Duodenal mucosa (tissue), 2 donors: Measurements from ENCODE around the gene ROS1.
A peak's percentile ranks its signal among the peaks of the same experiment; 100 is the strongest.

Experiments
- H3K27ac ChIP-seq: one replicate; pipeline ENCODE4 v1.7.0; 2013; ENCODE audit warnings: low read depth, low read length
- H3K27me3 ChIP-seq, 2 donors: one replicate each; pipeline ENCODE4 v1.7.0; 2013; ENCODE audit warnings: low read length in 2 of 2, control low read depth in 1 of 2; ENCODE audit not compliant: insufficient read depth in 2 of 2, control insufficient read depth in 1 of 2
- H3K36me3 ChIP-seq, 2 donors: one replicate each; pipeline ENCODE4 v1.7.0; 2013; ENCODE audit warnings: low read length in 2 of 2, control low read depth in 1 of 2; ENCODE audit not compliant: insufficient read depth in 2 of 2, control insufficient read depth in 1 of 2
- H3K4me1 ChIP-seq, 2 donors: one replicate each; pipeline ENCODE4 v1.7.0; 2013; ENCODE audit warnings: low read length in 2 of 2, control low read depth in 1 of 2; ENCODE audit not compliant: insufficient read depth in 2 of 2, control insufficient read depth in 1 of 2
- H3K4me3 ChIP-seq, 2 donors: one replicate each; pipeline ENCODE4 v1.7.0; 2013; ENCODE audit warnings: low read length in 2 of 2, low read depth in 1 of 2
- H3K9ac ChIP-seq, 2 donors: one replicate each; pipeline ENCODE4 v1.7.0; 2013; ENCODE audit warnings: low read length in 2 of 2, low read depth in 1 of 2
- H3K9me3 ChIP-seq, 2 donors: one replicate each; pipeline ENCODE4 v1.7.0; 2013; ENCODE audit warnings: low read length in 2 of 2, control low read depth in 1 of 2; ENCODE audit not compliant: control insufficient read depth in 1 of 2

Gene ROS1

DNA sequence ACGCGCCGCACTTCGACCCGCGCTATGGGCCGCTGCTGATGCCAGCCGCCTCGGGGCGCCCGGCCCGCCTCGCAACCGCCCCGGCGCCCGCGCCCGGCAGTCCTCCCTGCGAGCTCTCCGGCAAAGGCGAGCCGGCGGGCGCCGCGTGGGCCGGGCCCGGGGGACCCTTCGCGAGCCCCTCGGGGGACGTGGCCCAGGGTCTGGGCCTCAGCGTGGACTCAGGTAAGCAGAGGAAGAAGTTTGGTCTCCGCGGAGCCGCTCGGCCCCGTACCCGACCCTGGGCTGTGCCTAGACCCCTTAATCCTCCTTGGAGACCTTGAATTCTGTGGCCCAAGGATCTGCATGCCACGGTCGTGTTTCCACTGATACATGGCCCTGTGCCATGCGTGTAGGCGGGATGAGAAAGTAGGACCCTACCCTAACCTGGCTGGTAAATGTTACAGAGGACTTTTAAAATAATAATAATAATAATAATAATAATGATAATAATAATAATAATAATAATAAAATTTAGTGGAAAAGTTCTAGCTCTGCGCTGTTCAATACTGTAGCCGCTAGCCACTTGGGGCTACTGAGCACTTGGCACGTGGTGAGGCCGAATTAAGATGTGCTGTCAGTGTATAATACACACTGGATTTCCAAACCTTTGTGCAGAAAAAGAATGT, 154.8 kb downstream of the ROS1 start:
- no peaks in the 10 kb centered on the region for H3K9me3 ChIP-seq
- no peaks in the 10 kb centered on the region for H3K36me3 ChIP-seq
- H3K4me1 ChIP-seq: peaks cover 0 to 5% of the 10 kb centered on the region in 2 donors
- H3K27ac ChIP-seq: no peak overlapping the region
- peaks cover 68 to 72% of the 10 kb centered on the region in 2 donors for H3K27me3 ChIP-seq
- H3K9ac ChIP-seq: no peak overlapping the region
- no peak overlapping the region for H3K4me3 ChIP-seq

DNA sequence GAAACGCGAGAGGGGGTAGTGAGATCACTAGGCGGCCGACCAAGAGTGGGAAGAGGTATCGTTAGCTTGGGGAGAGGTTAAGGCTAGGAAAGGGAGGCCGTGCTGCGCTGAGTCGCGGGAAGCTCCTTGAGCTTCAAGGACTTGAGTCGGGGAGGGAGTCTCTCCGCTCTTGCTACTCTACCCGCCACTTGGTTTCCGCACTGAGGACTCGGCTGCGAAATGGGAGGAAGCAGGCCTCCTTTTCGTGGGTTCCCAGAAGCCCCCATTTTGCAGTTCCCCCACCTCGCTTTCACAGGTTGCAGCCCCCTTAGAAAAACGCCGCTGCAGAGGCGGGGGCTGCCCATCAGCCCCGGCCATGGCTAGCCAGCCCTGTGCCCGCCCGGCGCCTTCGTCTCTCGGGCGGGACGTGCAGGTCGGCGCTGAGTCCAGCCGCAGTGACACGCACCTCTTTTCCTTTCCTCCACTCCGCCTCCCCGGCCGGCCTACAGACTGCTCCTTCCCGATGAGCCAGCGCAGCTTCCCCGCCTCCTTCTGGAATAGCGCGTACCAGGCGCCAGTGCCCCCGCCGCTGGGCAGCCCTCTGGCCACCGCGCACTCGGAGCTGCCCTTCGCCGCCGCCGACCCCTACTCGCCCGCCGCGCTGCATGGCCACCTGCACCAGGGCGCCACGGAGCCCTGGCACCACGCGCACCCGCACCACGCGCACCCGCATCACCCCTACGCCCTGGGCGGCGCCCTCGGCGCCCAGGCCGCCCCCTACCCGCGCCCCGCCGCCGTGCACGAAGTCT, 155.5 kb downstream of the ROS1 start:
- Histone ChIP-seq H3K4me1 (peaks cover 0 to 8% of the 10 kb centered on the region in 2 donors), H3K27ac (no peak overlapping the region), H3K27me3 (peaks cover 68 to 75% of the 10 kb centered on the region in 2 donors), H3K9ac (no peak overlapping the region), H3K4me3 (no peak overlapping the region), H3K36me3 (no peaks in the 10 kb centered on the region), H3K9me3 (no peaks in the 10 kb centered on the region)

DNA sequence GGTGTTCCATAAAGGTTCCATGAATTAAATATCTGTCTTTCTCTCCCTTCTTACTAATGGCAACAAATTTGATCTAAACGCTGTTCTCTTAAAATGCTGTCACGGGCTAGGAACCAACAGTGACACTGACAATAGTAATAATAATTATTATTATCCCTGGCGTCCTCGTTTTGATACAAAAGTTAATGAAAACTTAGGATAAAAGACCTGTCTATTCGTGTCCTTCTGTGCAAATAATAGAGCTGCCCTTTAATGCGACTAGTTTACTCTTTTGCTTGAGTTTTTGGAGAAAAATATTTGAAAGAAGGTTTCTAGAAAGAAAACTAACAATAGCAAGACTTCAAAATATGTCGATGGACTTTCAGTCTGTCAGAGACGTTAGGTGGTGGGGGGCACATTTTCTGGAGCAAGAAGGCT, 156.1 kb downstream of the ROS1 start:
- H3K4me3 ChIP-seq: no peak overlapping the region
- H3K27me3 ChIP-seq: peaks cover 67 to 76% of the 10 kb centered on the region in 2 donors
- no peak overlapping the region for H3K27ac ChIP-seq
- peaks cover 5 to 8% of the 10 kb centered on the region in 2 donors for H3K4me1 ChIP-seq
- H3K9me3 ChIP-seq: no peaks in the 10 kb centered on the region
- H3K9ac ChIP-seq: no peak overlapping the region
- no peaks in the 10 kb centered on the region for H3K36me3 ChIP-seq

DNA sequence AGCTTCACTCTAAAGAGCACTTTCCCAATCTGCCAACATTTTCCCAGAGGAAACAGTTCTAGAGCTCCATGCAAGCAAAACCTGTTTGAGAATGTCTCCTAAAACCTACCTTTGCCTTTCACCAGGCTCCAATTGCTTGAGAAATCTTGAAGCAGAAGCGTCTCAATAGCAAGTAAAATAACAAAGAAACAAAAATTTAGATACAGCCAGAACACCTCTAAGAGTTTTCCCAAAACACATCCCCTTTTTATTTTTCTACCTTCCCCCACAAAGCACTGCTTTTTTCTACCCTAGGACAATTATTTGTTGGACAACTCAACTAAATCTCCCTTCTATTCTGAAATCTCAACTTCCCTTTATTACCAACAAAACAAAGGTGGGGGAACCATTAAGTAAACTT, 156.8 kb downstream of the ROS1 start:
- Histone ChIP-seq H3K27me3 (peaks cover 67 to 83% of the 10 kb centered on the region in 2 donors), H3K9me3 (no peaks in the 10 kb centered on the region), H3K4me1 (peaks cover 5 to 8% of the 10 kb centered on the region in 2 donors), H3K4me3 (no peak overlapping the region), H3K36me3 (no peaks in the 10 kb centered on the region), H3K9ac (no peak overlapping the region), H3K27ac (no peak overlapping the region)

- Histone ChIP-seq H3K27ac (no peak overlapping the region), H3K9ac (no peak overlapping the region), H3K9me3 (no peaks in the 10 kb centered on the region)
Measured at GRCh38 chr6:117267766-117268534, 157.8 kb downstream of the ROS1 start.

GRCh38 chr6:117267054-117267347, 158.7 kb downstream of the ROS1 start:
- H3K4me3 ChIP-seq: no peak overlapping the region
- H3K27ac ChIP-seq: no peak overlapping the region
- no peak overlapping the region for H3K9ac ChIP-seq
- H3K36me3 ChIP-seq: no peaks in the 10 kb centered on the region
- H3K27me3 ChIP-seq: peaks cover 70 to 90% of the 10 kb centered on the region in 2 donors
- no peaks in the 10 kb centered on the region for H3K9me3 ChIP-seq
- H3K4me1 ChIP-seq: peaks cover 5 to 8% of the 10 kb centered on the region in 2 donors

More at GRCh38 chr6:117267766-117268534, 157.8 kb downstream of the ROS1 start:
- no peaks in the 10 kb centered on the region for H3K36me3 ChIP-seq
- H3K4me1 ChIP-seq: peaks cover 5 to 8% of the 10 kb centered on the region in 2 donors
- peaks cover 74 to 91% of the 10 kb centered on the region in 2 donors for H3K27me3 ChIP-seq
- H3K4me3 ChIP-seq: no peak overlapping the region

DNA sequence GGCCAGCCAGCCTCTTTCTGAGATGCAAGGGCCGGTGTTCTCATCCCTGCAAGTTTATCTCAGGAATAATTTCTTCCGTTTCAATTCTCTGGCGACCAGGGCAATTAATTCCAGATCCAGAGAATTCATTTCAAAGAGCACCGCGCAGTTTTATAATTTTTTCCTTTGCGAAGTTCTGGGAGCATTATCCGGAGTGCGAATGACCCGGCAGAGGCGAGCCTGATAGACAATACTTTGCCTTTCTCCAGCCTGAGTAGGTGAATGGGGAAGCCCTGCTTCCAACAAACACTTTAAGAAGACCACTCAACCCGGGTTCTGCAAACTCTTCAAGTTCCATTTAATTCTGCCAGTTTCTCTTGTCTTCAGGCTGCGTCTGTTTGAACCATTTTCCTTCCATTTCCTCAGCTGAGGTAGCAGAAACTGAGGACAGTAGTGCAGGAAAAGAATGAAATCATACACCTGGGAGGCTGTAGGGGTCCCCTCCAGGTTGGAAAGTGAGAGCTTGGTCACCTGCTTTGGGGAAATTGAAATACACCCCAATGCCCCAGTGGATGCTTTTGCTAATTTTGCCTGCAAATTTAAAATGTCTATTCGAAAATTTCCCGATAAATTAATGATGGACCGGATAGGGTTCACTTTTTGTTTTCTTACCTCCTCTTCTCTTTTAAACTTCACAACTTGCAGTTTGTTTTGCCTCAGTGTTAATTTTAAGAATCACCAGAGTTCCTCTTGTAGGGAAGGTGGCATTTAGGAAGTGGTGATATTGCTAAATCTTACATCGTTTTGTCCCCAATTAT, 159.3 kb downstream of the ROS1 start:
- Histone ChIP-seq H3K36me3 (no peaks in the 10 kb centered on the region), H3K9me3 (no peaks in the 10 kb centered on the region), H3K27ac (no peak overlapping the region), H3K4me3 (peak overlapping the region in 1 of 2 donors; percentile 51), H3K4me1 (peaks cover 5 to 8% of the 10 kb centered on the region in 2 donors), H3K27me3 (peaks cover 70 to 84% of the 10 kb centered on the region in 2 donors), H3K9ac (no peak overlapping the region)

DNA sequence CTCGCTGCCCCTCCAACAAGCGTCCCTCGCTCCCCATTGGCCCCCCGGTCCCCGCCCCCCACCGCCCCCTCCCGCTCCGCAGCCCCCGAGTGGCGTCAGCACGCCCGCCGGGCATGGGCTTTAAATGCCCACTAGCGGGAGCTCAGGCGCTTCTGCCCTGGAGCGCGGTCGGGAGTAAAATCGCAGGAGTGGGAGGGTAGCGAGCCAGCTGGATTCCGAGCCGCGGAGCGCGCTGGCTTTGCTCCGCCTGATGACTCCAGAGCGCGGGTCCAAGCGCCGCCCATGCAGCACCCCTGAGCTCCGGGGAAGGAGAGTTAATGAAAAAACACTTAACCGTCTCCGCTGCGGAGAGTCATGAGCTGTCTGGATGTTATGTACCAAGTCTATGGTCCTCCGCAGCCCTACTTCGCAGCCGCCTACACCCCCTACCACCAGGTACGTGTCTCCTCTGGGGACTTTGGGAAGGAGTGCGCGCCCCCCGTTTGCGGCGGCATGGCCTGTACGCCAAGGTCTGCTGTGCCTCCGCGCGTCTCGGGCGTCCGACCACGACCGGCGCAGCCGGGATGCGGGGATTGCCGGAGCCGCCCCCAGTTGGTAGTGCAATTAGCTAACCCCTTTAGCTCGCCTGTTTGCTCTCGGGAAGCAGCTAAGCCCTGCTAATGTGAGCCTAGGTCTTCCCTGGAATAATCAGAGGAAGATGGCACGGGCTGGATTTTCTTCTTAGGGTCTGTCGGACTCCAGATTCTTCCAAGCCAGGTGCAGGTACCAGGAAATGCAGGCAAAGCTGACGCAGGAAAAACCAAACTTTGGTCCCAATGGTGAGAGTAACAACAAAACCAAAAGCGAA, 160.1 kb downstream of the ROS1 start, which contains the start of gene VGLL2:
Gene VGLL2, plus strand, starts transcription at position 149 of the 847 bp plus-strand sequence. Its CDS starts 206 bp downstream, at position 355.
- peak within 1 kb of the TSS; percentile 51 to 59 for H3K4me3 ChIP-seq
- no peaks in the 10 kb centered on the region for H3K9me3 ChIP-seq
- no peak within 1 kb of the TSS for H3K27ac ChIP-seq
- no peaks in the 10 kb centered on the region for H3K36me3 ChIP-seq
- peaks cover 63 to 81% of the 10 kb centered on the region in 2 donors for H3K27me3 ChIP-seq
- no peak within 1 kb of the TSS for H3K9ac ChIP-seq
- H3K4me1 ChIP-seq: peaks cover 5 to 8% of the 10 kb centered on the region in 2 donors
